Motor neuron (in vitro differentiated cells): ENCODE measurements around the gene SLC38A8. TPM values are rescaled to one million over a fixed set of nuclear protein-coding genes. Genes with fewer than 3 reads are reported as not detected.

Experiments used
- ATAC-seq, 8 experiments: fragments of 200-7000 bp; cut with Tn5 transposase; replicated peaks in 6 of 8; 2 replicates each; pipeline ENCODE4 v1.8.0; 2021; ENCODE audit warnings: mild to moderate bottlenecking in 8 of 8, moderate library complexity in 8 of 8
- H3K27ac ChIP-seq, 2 donors: fragments of 250-450 bp; sonication (Bioruptor Pico); 2 replicates each; pipeline ENCODE4 v1.9.0; 2021; ENCODE audit warnings: antibody characterized with exemption in 2 of 2, mild to moderate bottlenecking in 2 of 2, moderate library complexity in 1 of 2
- H3K4me1 ChIP-seq, 2 donors: fragments of 250-450 bp; sonication (Bioruptor Pico); replicated peaks in 1 of 2; 2 replicates each; pipeline ENCODE4 v1.6.1; 2021; ENCODE audit warnings: antibody characterized with exemption in 2 of 2, mild to moderate bottlenecking in 2 of 2, moderate library complexity in 1 of 2
- H3K4me3 ChIP-seq, 5 donors: fragments of 250-450 bp; sonication (Bioruptor Pico); 2 replicates each; pipeline ENCODE4 v1.9.0; 2021; ENCODE audit warnings: antibody characterized with exemption in 5 of 5, mild to moderate bottlenecking in 5 of 5, moderate library complexity in 4 of 5
- WGBS, 10 experiments: fragments of 450-650 bp; shearing (Covaris generic); methylation state at CpG; one replicate each; pipeline ENCODE4 v1.0.0; 2022; 5-methylcytosine and 5-hydroxymethylcytosine counted together
- in situ Hi-C, 9 experiments: fragments of 400-800 bp; cut with MboI; loops; one replicate each; pipeline ENCODE4 v1.15.0; 2021; ENCODE audit warnings: low sequenced_read_pairs in 9 of 9, low pct_unique_long_range_greater_than_20kb in 2 of 9; ENCODE audit not compliant: unreplicated experiment in 9 of 9
- total RNA-seq, 8 experiments: library from RNA; unstranded; fragments of 300-600 nt; gene quantifications; 2 replicates each; pipeline versions ENCODE4 v1.2.3 to v1.2.4, GENCODE V29; 2022

Gene SLC38A8
- total RNA-seq, 8 experiments from 2014 or later, result 0.27 to 1.9 (median 1.5) TPM; not detected in 4

- no peak for ATAC-seq
- Histone ChIP-seq H3K4me3 (no peak overlapping the region), H3K4me1 (peaks cover 18 to 33% of the 10 kb centered on the region in 2 donors), H3K27ac (no peak overlapping the region)
- WGBS, 10 experiments, result 68 to 100% (median 94%) methylated on average over 2 to 9 of the region's 19 CpGs; no CpG with 5 or more reads in 3 of the 10 experiments
- in situ Hi-C loops, result no loop called here
These were observed 3.3 kb upstream of the SLC38A8 start for GRCh38 chr16:84045818-84046470.

GRCh38 chr16:84045001-84045817 lies 2.6 kb upstream of the SLC38A8 start:
- H3K27ac ChIP-seq, result no peak overlapping the region
- ATAC-seq, result peak in 2 of 8 experiments; percentile 27 to 30
- in situ Hi-C loops, result no loop called here
- no peak overlapping the region for H3K4me3 ChIP-seq
- WGBS, 10 experiments, result 60 to 100% (median 78%) methylated on average over 1 to 5 of the region's 36 CpGs; no CpG with 5 or more reads in 6 of the 10 experiments
- peaks cover 18 to 33% of the 10 kb centered on the region in 2 donors for H3K4me1 ChIP-seq

- ATAC-seq, result peak in 7 of 8 experiments; percentile 6 to 56 (median 38)
- no peak overlapping the region for H3K4me3 ChIP-seq
- in situ Hi-C loops, result no loop called here
- H3K27ac ChIP-seq, result no peak overlapping the region
- H3K4me1 ChIP-seq, result peaks cover 18 to 33% of the 10 kb centered on the region in 2 donors
- WGBS, 10 experiments, result 0 to 83% (median 44%) methylated on average over 1 to 3 of the region's 5 CpGs; no CpG with 5 or more reads in 6 of the 10 experiments
These were observed 1.5 kb upstream of the SLC38A8 start for GRCh38 chr16:84044118-84044488.

DNA sequence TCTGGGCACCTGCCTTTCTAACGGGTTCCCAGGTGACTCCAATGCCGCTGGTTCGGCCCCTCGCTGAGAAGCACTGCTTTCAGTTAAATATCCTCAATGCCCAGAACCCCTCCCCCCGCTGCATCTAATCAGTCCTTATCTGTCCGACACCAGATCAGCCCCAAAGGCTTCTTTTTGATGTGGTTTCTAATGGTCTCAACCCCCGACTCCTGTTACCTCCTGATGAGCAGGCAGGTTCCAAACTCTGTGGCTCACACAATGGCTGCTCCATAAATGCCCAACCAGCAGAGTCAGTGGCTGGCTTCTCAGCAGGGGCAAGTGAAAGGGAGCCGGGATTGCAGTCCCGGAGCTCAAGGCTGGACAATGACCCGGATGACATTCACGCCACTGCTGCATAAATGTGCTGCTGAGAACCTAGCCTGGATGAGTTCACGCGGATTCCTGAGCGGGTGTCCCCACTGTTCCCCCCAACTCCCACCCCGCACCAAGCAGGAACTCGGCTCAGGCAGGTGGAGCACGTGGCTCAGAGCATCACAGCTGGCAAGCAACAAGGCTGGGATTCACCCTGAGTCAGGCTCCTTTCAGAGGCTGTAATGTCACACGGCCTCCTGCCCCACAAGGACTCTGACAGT lies 1.0 kb upstream of the SLC38A8 start:
- ATAC-seq, result peak in 5 of 8 experiments; percentile 41 to 62 (median 61)
- Histone ChIP-seq H3K27ac (no peak overlapping the region), H3K4me3 (no peak overlapping the region), H3K4me1 (peaks cover 22 to 32% of the 10 kb centered on the region in 2 donors)
- in situ Hi-C loops, result no loop called here
- WGBS, 10 experiments, result 50 to 80% (median 66%) methylated on average over 1 to 7 of the region's 18 CpGs; no CpG with 5 or more reads in 4 of the 10 experiments

GRCh38 chr16:84042879-84043485 lies 387 bp upstream of the SLC38A8 start:
- ATAC-seq, result no peak
- WGBS, 10 experiments, result 47 to 100% (median 95%) methylated on average over 1 to 5 of the region's 22 CpGs; no CpG with 5 or more reads in 3 of the 10 experiments
- in situ Hi-C loops, result no loop called here
- Histone ChIP-seq H3K4me1 (peaks cover 24 to 26% of the 10 kb centered on the region in 2 donors), H3K27ac (no peak overlapping the region), H3K4me3 (no peak overlapping the region)

- H3K27ac ChIP-seq, result no peak overlapping the region
- in situ Hi-C loops, result no loop called here
- no peak overlapping the region for H3K4me3 ChIP-seq
- 70 to 100% (median 98%) methylated on average over 1 to 5 of the region's 17 CpGs; no CpG with 5 or more reads in 6 of the 10 experiments for WGBS, 10 experiments
- no peak for ATAC-seq
- peaks cover 20 to 24% of the 10 kb centered on the region in 2 donors for H3K4me1 ChIP-seq
These were observed 714 bp downstream of the SLC38A8 start for GRCh38 chr16:84041881-84042280.

DNA sequence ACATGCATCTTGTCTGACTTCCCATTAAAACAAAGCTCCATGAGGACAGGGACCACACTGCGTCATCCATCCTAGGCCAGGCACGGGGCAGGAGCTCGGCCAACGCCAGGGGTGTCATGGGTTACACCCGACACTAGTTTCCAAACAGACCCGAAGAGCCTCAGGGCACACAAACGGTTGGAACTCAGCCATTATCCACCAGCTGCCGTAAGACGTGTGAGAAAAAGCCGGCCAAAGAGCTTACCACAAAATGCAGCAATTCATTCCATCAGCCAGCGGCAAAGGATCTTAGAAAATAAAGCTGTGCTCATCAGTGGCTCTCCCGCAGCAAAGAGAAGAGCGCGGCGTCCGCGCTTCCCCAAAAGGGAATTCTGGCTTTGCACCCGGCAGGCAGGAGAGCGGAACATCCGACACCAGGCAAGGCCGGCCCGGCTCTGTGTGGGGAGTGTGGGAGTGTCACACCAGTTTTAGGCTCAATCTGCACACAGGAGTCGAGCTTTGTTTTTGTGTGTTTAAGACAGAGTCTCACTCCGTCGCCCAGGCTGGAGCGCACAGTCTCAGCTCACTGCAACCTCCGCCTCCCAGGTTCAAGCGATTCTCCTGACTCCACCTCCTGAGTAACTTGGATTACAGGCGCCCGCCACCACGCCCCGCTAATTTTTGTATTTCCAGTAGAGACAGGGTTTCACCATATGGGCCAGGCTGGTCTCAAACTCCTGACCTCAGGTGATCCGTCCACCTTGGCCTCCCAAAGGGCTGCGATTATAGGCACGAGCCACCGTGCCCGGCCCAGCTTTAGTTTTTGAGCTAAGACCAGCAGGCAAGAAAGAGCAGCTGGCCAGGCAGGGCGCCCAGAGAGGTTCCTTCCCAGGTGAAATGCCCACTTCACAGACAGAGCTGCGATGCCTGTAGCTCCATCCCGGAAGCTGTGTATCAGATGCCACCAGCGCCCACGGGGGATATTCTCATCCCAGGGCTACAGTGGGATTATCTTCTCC lies 1.5 kb downstream of the SLC38A8 start:
- H3K4me3 ChIP-seq, result no peak overlapping the region
- peak in 3 of 8 experiments; percentile 81 to 85 (median 84) for ATAC-seq
- H3K4me1 ChIP-seq, result peaks cover 20 to 24% of the 10 kb centered on the region in 2 donors
- WGBS, 10 experiments, result 25 to 100% (median 74%) methylated on average over 2 to 22 of the region's 42 CpGs; no CpG with 5 or more reads in 1 of the 10 experiments
- in situ Hi-C loops, result no loop called here
- H3K27ac ChIP-seq, result no peak overlapping the region

DNA sequence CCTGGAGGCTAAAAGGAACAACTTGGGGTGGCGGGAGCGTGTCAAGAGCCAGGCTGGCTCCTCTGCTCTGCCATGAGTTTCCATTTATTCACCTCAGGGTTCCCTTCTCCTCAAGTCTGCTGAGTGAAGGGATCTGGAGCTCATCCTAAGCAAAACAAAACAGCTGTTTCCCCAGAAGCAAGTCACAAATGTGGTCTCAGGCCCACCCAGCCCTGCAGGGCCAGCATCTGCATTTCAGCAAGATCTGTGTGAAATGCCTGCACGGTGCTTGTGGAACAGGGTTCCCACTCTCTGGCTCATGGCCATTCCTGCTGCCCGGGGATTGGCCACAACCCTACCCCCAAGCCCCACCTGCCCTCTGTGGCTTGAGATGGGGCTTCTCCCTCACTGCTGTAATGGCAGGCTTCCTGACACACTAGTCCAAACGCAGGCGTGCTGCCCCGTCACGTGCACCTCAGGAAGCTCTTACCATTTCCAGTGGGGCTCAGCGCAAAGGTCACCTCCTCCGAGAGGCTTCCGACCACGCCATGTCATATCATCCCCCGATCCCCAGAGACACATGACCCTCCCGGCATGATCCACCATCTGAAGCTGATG lies 2.3 kb downstream of the SLC38A8 start:
- no peak overlapping the region for H3K27ac ChIP-seq
- peak in 2 of 8 experiments; percentile 11 to 21 for ATAC-seq
- in situ Hi-C loops, result no loop called here
- H3K4me1 ChIP-seq, result peaks cover 20 to 21% of the 10 kb centered on the region in 2 donors
- WGBS, 10 experiments, result 0 to 100% (median 89%) methylated on average over 1 to 7 of the region's 14 CpGs; no CpG with 5 or more reads in 5 of the 10 experiments
- H3K4me3 ChIP-seq, result no peak overlapping the region

DNA sequence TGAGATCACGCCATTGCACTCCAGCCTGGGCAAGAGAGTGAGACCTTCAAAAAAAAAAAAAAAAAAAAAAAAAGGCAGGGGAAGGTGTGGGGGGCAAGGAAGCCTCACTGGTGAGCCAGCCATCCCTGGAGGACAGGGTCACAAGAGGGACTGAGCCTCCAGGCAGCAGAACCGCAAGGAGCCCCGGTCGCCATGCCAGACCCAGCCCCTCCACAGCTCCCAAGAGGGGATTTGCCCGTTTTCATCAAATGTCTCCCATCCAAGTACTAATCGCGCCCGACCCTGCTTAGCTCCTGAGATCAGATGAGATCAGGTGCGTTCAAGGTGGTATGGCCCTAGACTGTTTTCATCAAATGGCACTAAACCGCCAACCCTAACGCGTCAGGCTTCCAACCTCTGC lies 2.9 kb downstream of the SLC38A8 start:
- in situ Hi-C loops, result no loop called here
- no peak for ATAC-seq
- WGBS, 10 experiments, result 71 to 90% (median 88%) methylated on average over 3 to 8 of the region's 12 CpGs; no CpG with 5 or more reads in 6 of the 10 experiments
- Histone ChIP-seq H3K27ac (no peak overlapping the region), H3K4me3 (no peak overlapping the region), H3K4me1 (peaks cover 16 to 19% of the 10 kb centered on the region in 2 donors)

DNA sequence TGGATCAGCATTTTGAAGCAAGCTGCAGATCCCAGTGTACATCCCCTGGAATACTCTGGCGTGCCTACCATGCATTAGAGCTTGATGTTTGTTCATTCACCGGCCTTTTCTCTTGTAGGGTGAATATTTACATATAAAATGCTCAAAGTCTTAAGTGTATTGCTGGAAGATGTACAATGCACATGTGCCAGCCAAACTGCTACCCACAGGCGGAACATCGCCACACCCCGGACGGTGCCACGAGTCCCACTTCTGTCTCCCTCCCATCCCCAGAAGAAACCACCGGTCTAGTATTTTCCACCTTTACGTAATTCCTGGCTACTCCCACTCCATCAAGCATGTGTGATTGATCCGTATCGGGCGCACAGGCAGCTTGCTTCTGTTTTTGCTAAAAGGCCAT lies 4.1 kb downstream of the SLC38A8 start:
- Histone ChIP-seq H3K4me1 (peaks cover 6 to 11% of the 10 kb centered on the region in 2 donors), H3K27ac (peak overlapping the region in 1 of 2 donors; percentile 28), H3K4me3 (no peak overlapping the region)
- WGBS, 10 experiments, result 0 to 100% (median 76%) methylated on average over 1 to 7 of the region's 12 CpGs; no CpG with 5 or more reads in 2 of the 10 experiments
- in situ Hi-C loops, result no loop called here
- peak in 1 of 8 experiments; percentile 57 for ATAC-seq

DNA sequence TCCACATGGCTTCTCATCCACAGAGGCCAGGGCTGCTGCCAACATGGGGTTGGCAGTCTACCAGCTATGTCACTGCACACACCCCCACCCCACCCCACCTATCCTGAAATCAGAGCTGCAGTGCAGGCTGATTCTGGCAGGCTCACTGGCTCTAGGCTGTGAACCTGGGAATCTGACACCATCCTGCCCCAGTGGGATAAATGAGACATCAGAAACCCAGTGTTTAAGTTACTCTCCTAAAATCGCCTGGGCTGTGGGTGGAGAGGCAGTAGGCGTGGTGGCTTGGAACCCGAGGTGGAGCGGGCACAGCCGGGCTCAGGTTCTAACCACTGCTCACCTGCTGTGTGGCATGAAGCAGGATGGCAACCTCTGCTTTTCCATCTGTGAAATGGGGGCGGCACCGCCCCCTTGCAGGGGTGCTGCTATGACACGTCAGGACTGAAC lies 5.6 kb downstream of the SLC38A8 start:
- WGBS, 10 experiments, result 95 to 100% methylated on average over 1 to 4 of the region's 8 CpGs; no CpG with 5 or more reads in 8 of the 10 experiments
- Histone ChIP-seq H3K4me3 (no peak overlapping the region), H3K4me1 (peaks cover 3 to 6% of the 10 kb centered on the region in 2 donors), H3K27ac (no peak overlapping the region)
- in situ Hi-C loops, result no loop called here
- ATAC-seq, result no peak
